MCF 10A (cell line): ENCODE data around the gene HEMGN. TPM values are rescaled to one million over a fixed set of nuclear protein-coding genes. Genes with fewer than 3 reads are reported as not detected.
"Not testable (repeated sequence)": the region's sequence is repeated elsewhere in the genome, so short reads cannot be mapped to it uniquely, and the experiment has no call there.

Experiments
- BruUV-seq: library from RNA; stranded (reverse); fragments of 400-500 nt; replicated peaks from 2 replicates; lab custom pipeline; 2021; lab: Mats Ljungman, UMichigan
- CTCF ChIA-PET: fragments of 300-600 bp; sonication (Branson Sonifier 250); formaldehyde crosslinking; extraction: SDS; loops from one replicate; lab custom pipeline; 2021; ENCODE audit warnings: antibody characterized with exemption, inconsistent platforms; lab: Yijun Ruan, JAX
- POLR2A ChIA-PET: fragments of 300-600, 350-650 bp; sonication (Branson Sonifier 250); formaldehyde crosslinking; extraction: SDS; loops from one replicate; lab custom pipeline; 2020; ENCODE audit warnings: antibody characterized with exemption, inconsistent platforms; lab: Yijun Ruan, JAX
- DNase-seq: peaks from one replicate; pipeline ENCODE4 v3.0.0-alpha.2; 2018; ENCODE audit not compliant: unreplicated experiment
- H3K27ac Mint-ChIP-seq: one replicate; pipeline ENCODE4 v1.8.0; 2022; ENCODE audit warnings: mild to moderate bottlenecking, low read depth, mixed read lengths; ENCODE audit not compliant: unreplicated experiment
- H3K27me3 Mint-ChIP-seq: one replicate; pipeline ENCODE4 v1.8.0; 2022; ENCODE audit warnings: mixed read lengths; ENCODE audit not compliant: insufficient read depth, unreplicated experiment
- H3K36me3 Mint-ChIP-seq: one replicate; pipeline ENCODE4 v1.8.0; 2022; ENCODE audit warnings: mild to moderate bottlenecking, moderate library complexity, mixed read lengths; ENCODE audit not compliant: insufficient read depth, unreplicated experiment
- H3K4me1 Mint-ChIP-seq: one replicate; pipeline ENCODE4 v1.8.0; 2022; ENCODE audit warnings: mixed read lengths; ENCODE audit not compliant: insufficient read depth, unreplicated experiment
- H3K4me3 Mint-ChIP-seq: one replicate; pipeline ENCODE4 v1.8.0; 2022; ENCODE audit warnings: mild to moderate bottlenecking, moderate library complexity, mixed read lengths; ENCODE audit not compliant: unreplicated experiment
- H3K9me3 Mint-ChIP-seq: one replicate; pipeline ENCODE4 v1.8.0; 2022; ENCODE audit warnings: mixed read lengths; ENCODE audit not compliant: unreplicated experiment
- CTCF ChIP-seq: fragments of 200-600 bp; IDR thresholded peaks from one replicate; pipeline ENCODE4 v1.8.0; 2022; ENCODE audit warnings: antibody characterized with exemption, mild to moderate bottlenecking; ENCODE audit not compliant: unreplicated experiment
- intact Hi-C: fragments of 100-400 bp; cut with micrococcal nuclease; formaldehyde crosslinking; loops from 2 replicates; pipeline ENCODE4 v1.14.1; 2022
- total RNA-seq: library from RNA; stranded (reverse); gene quantifications from 2 replicates; pipeline ENCODE4 v1.2.3, GENCODE V29; 2022

The HEMGN gene
- total RNA-seq, 1 experiment from 2014 or later, result not detected

GRCh38 chr9:97956331-97956730 lies 18.4 kb upstream of the HEMGN start:
- intact Hi-C loops, result no loop called here
- Mint-ChIP-seq H3K4me3 (no peak overlapping the region), H3K27me3 (no peaks in the 10 kb centered on the region), H3K27ac (no peak overlapping the region), H3K4me1 (no peaks in the 10 kb centered on the region), H3K36me3 (no peaks in the 10 kb centered on the region), H3K9me3 (no peaks in the 10 kb centered on the region)
- ChIA-PET CTCF (interaction anchor here (0.6 to 1.2 kb wide), 4 partner anchors 28 to 439 kb away, joined by 3 to 9 read pairs (median 3); no protein-coding TSS in a partner anchor), POLR2A (interaction anchor here (0.7 kb wide), 1 partner anchor 80 kb away, joined by 3 read pairs; no protein-coding TSS in a partner anchor)
- TF ChIP-seq CTCF, result no peak
- BruUV-seq, result no TSS peak
- DNase-seq, result no peak

- TF ChIP-seq CTCF, result peak; percentile 69
- intact Hi-C loops, result loop anchor here (1.0 kb wide), 2 partner anchors 31 to 244 kb away; no protein-coding TSS in a partner anchor
These were observed 16.6 kb upstream of the HEMGN start for GRCh38 chr9:97954550-97954989.

GRCh38 chr9:97950873-97951272 lies 12.9 kb upstream of the HEMGN start:
- intact Hi-C loops, H3K36me3 Mint-ChIP-seq, H3K4me3 Mint-ChIP-seq, BruUV-seq, H3K9me3 Mint-ChIP-seq, DNase-seq, H3K4me1 Mint-ChIP-seq, H3K27ac Mint-ChIP-seq: not testable (repeated sequence)
- ChIA-PET CTCF (interaction anchor here (2.4 kb wide), 1 partner anchor 27 kb away, joined by 8 read pairs; no protein-coding TSS in a partner anchor), POLR2A (interaction anchor here (0.6 kb wide), 1 partner anchor 168 kb away, joined by 3 read pairs; the partner anchor contains the start of gene TRIM14)
- H3K27me3 Mint-ChIP-seq, result peaks cover 43% of the 10 kb centered on the region

More at GRCh38 chr9:97954550-97954989, 16.6 kb upstream of the HEMGN start:
- Mint-ChIP-seq H3K4me3 (no peak overlapping the region), H3K36me3 (no peaks in the 10 kb centered on the region), H3K9me3 (peaks cover 8% of the 10 kb centered on the region), H3K4me1 (no peaks in the 10 kb centered on the region), H3K27me3 (peaks cover 13% of the 10 kb centered on the region), H3K27ac (no peak overlapping the region)
- DNase-seq, result peak; percentile 64
- BruUV-seq, result no TSS peak
- CTCF ChIA-PET, result interaction anchor here (0.6 to 3.5 kb wide), 15 partner anchors 8 to 1134 kb away, joined by 3 to 19 read pairs (median 3); partner anchors contain the start of genes HEMGN and TRMO
- POLR2A ChIA-PET, result interaction anchor here (1.0 kb wide), 1 partner anchor 31 kb away, joined by 3 read pairs; no protein-coding TSS in a partner anchor

GRCh38 chr9:97947094-97947493 lies 9.1 kb upstream of the HEMGN start:
- H3K36me3 Mint-ChIP-seq, POLR2A ChIA-PET, intact Hi-C loops, BruUV-seq, H3K4me1 Mint-ChIP-seq, CTCF ChIA-PET, H3K27ac Mint-ChIP-seq, H3K4me3 Mint-ChIP-seq, H3K9me3 Mint-ChIP-seq, DNase-seq: not testable (repeated sequence)
- H3K27me3 Mint-ChIP-seq, result peaks cover 43% of the 10 kb centered on the region

GRCh38 chr9:97945470-97945869 lies 7.5 kb upstream of the HEMGN start:
- DNase-seq, H3K4me1 Mint-ChIP-seq, H3K36me3 Mint-ChIP-seq, H3K27ac Mint-ChIP-seq, intact Hi-C loops, POLR2A ChIA-PET, H3K4me3 Mint-ChIP-seq, H3K9me3 Mint-ChIP-seq, BruUV-seq: not testable (repeated sequence)
- H3K27me3 Mint-ChIP-seq, result peaks cover 55% of the 10 kb centered on the region
- CTCF ChIA-PET, result interaction anchor here (0.6 kb wide), 1 partner anchor 10 kb away, joined by 3 read pairs; no protein-coding TSS in a partner anchor
